ENCODE results near the gene ASTL.
"Not testable (repeated sequence)": the region's sequence is repeated elsewhere in the genome, so short reads cannot be mapped to it uniquely, and the experiment has no call there.

ASTL gene

DNA sequence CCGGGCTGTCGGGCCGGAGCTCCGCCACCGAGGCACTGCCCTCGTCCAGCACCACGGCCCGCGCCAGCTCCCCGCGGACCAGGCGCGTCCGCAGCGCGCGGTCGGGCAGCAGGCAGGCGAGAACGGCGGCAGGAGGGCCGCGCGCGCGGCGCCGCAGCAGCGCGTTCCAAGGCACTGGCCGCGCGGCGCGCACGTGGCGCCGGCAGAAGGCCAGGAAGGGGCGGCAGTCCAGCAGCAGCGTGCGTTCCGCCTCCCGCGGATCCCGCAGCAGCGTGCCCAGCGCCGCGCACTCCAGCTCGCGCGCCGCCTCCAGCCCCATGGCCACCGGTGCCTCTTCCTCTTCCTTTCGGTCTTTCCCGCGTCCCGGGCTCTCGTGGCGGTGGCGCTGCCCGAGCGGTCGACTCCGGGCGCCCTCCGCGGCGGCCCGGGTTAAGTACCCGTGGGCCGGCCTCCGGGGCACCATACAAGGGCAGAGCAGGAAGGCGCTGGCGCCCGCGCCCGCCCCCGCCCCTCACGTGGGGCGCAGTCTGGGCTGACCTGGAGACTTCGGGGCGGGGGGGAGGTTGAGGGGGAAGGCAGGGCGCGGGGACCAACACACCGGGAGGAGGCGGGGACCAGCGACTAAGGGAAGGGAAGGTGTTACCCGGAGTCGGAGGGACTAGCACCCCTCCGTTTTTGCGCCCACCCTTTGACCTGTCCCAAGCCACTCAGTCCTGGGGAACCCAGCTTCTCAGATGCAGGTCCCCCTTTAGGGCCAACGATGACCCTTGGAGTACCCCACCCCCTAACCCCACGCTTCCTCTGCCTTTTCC lies 6.9 kb upstream of the ASTL start, which contains the start of gene DUSP2:
Gene DUSP2, minus strand, starts transcription at position 405 of the 812 bp plus-strand sequence. Its CDS starts 86 bp downstream, at position 319.
- peak; percentile 67 for DNase-seq

DNA sequence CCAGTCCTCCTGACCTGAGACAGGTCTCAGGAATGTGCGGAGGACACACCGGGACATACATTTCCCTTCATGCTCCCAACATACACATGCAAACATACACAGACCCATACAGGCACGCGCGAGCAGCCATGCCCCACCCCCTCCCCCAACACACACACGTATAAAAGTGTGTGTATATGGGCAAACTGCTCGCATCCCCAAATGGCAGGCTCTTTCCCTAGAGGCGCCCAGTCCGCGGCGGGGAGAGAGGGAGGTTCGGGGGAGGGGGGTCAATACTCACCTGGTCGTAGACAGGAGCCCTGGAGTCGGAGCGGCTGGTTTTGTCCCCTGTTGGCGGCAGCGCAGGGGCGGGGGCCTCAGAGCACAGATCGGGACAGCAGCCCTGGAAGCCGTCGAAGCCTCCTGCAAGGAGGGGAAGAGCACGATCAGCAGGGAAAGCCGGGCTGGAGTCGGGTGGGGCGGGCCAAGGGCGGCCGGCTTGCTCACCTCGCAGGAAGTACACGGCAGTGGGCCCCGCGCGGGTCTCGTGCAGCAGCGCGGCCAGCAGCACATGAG lies 6.3 kb upstream of the ASTL start:
- peak; percentile 55 for DNase-seq

GRCh38 chr2:96143848-96144480 lies 5.7 kb upstream of the ASTL start:
- DNase-seq: peak; percentile 55

- DNase-seq: no peak
Observed at GRCh38 chr2:96143231-96143847, 5.0 kb upstream of the ASTL start.

DNA sequence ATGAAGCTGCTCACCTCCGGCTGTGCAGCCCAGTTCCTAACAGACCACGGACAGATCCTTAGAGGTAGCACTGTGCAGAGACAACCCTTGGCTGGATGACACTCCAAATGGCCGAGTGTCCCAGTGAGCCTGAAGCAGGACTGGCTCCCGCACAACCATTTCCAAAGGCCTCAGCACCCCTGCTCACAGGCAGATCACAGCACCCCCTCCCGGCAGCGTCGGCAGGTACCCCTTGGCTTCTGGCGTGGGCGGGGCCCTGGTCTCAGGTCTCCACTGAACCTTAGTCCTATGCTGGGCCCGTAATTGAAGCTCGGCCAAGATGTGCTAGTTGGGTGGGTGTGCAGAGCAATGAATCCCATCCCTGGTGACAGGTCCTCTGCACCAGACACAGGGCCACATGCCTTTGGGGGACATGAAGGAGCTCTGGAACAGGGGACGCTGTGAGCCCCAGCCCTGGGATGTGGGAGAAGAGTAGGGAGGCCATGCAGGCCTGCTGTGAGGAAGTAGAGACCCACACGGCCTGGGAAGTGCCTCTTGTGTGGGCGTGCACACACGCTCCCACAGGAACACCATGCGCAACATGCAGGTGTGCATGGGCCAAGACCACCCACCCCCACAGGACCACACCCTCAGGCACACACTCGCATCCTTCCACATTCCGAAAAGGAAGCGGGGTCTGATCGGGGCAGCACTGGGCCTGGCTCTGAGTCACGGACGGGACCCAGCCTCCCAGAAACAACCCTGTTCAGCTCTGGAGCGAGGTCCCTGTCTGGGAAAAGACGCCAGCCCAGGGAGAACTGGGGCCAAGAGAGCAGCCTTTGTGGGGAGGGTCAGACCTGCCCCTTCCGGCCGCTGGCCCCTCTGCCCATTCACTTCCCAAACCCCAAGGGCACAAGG lies 4.2 kb upstream of the ASTL start:
- DNase-seq: no peak

DNA sequence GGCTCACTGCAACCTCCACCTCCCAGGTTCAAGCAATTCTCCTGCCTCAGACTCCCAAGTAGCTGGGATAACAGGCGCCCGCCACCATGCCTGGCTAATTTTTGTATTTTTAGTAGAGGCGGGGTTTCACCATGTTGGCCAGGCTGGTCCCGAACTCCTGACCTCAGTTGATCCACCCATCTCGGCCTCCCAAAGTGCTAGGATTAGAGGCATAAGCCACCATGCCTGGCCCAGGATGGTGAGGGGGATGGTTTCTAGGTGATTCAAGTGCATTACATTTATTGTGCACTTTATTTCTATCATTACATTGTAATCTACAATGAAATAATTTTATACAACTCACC lies 3.3 kb upstream of the ASTL start:
- not testable (repeated sequence) for DNase-seq

DNA sequence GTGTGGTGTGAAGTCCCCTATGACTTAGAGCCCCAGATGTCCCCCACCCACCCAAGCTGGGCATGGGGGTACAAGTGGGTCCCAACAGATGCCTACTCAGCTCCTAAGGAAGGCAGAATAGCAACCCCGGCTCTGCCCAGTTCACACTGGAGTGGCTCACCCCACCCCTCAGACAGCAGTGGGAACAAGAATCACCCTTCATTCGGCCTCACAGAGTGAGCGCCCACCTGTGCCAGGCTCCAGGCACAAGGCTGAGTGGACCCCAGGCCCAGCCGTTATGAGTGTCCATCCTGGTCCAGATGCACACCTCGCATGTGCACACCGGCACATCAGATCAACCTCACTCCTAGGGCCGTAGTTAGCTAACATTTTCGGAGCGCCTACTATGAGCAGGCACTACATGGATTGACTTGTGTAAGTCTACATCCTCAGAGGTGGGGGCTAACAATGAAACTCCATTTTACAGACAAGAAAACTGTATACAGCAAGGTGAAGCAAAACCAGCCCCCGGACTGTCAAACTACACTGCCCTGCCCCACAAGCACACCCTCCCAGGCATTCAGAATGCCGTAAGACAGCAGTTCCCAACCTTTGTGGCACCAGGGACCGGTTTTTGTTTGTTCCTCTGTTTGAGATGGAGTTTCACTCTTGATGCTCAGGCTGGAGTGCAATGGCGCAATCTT lies 2.8 kb upstream of the ASTL start:
- no peak for DNase-seq

DNA sequence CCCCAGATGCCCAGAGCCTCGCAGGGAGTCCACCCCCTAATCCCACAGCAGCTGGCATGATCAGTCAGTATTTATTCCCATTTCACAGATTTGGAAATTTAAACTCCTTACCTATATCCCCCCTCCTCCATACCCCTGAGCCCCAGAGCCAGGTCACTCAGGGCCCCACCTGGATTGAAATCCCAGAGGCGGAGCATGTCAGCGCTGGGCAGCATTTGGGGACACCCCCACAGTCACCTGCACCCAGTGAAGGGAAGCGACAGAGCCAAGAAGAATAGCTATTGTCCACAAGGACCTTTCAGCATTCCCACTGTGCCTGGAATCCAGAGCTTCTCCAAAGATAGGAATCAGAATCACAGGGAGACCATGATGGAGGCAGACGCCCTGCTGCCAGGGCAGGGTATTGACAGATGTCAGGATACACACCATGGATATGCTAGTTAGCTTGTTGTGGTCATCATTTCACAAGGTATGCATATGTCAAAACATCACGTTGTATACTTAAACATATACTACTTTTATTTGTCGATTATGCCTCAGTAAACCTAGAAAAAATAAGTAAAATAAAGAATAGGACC lies 968 bp upstream of the ASTL start:
- DNase-seq: no peak

- DNase-seq: no peak
Observed at GRCh38 chr2:96137321-96138178, 752 bp downstream of the ASTL start.

DNA sequence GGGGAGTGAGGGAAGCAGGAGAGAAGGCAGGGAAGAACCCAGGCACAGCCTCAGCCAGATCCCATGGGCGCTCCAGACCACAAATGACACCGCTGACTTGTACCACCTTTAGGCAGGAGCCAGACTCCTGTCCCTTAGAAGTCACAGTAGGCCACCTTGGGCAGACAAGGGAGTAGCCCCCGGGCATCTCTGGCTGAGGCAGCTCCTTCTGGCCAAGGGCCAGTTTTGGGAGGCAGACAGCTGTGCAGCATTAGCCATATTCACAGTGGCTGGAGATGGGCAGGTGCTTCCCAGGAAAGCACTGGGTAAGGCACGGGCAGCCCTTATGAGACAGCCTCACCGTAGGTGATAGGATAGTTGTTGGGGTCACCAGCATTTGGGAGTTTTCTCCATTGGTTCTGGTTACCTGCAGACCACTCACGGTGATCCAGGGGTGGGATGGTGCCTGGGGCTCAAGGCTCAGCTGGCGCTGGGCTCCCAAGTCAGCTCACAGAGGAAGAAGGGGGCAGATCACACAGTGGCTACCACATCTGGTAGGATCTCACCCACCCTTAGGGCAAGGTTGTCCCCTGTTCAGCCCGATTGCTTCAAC lies 2.1 kb downstream of the ASTL start:
- no peak for DNase-seq

DNA sequence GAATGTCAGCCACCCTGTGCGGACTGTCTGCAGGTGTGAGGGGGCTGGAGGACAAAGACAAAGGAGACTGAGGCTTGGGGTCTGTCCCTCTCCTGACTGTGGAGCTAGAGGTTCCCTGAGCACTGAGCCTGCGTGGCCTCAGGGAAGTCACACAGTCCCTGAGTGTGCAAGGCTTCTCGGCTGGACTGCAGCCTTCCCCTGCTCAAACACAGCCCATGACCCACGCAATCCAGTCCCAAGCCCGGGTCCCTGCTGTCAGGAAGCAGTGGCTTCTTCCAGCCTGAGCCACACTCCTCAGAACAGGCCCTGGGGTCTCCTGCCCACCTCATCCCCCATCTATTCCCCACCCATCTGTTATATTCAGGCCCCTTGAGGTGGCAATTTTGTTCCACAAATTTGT lies 2.7 kb downstream of the ASTL start:
- DNase-seq: no peak

DNA sequence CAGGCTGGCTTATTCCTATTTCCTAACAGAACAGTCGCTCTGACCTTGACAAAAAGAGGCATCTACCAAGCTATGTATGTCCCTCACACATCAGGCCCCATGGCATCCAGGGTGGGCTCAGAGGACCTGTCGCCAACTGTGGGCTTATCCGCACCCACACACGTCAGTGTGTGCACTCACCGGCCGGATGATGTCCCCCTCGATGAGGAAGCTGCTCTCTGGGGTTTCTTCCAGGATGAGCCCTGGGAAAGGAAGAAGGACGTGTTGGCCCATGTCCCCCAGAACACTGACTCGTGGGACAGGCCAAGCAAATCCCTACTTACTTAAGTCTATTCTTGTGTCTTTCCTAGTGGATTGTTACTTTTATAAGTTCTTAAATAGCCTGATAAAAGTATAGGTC lies 3.1 kb downstream of the ASTL start:
- DNase-seq: no peak

- no peak for DNase-seq
Observed at GRCh38 chr2:96134421-96134820, 3.9 kb downstream of the ASTL start.

DNA sequence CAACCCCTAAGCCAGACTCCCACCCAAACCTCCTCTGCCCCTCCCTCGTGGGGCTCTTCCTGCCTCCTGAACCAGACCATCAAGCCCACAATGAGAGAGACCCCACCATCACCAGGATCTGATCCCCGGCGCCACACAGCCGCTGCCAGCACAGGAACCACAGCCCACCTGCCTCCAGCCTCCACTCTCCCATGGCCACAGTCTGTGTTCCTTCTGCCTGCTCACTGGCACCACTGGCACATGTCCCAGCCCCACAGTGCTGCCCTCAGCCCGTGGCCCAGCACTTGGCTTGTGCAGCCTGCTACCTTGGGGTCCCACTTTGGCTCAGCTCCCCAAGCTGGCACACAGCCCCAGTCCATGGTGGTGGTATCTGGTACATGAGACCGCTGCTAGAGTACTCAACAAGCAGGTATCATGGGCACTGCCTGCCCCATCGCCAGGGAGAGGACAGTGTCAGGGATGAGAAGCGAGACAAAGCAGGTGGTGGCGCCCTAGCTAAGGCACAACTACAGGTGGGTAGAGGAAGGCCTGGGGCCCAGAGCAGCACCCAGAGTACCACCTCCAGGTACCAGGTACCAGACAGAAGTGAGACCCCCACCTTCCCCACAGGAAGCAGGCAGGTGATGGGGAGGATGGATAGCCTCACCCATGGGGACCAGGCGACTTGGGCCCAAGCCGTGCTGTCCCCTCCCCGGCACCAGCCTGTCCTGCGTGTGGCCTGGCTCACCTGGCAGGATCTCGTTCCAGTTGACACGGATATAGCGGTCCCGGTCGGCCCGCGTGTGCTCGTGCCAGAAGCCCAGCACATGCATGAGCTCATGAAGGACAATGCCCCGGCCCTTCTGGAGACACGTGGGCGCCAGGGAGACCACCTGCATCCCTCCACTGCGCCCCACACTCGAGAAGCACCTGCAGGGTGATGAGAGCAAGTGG lies 6.2 kb downstream of the ASTL start:
- no peak for DNase-seq

- DNase-seq: no peak
Observed at GRCh38 chr2:96131152-96131812, 7.0 kb downstream of the ASTL start.

DNA sequence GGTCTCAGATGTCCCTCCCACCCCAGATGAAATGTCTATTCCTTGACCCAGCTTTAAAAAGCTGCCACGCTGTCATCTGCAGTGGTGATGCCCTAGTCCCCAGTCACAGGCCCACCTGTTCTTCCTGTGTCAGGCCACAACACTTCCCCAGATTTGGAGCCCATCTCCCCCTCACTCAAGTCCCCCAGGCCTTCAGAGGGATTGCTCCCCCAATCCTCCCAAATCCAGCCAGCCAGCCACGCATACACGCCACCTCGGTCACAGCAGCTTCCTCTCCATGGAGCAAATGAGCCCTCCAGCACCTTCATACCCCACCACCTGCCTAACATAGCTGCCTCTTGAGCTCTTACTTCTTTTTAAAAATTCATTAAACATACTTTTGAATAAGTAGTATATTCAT lies 7.8 kb downstream of the ASTL start:
- DNase-seq: no peak

DNA sequence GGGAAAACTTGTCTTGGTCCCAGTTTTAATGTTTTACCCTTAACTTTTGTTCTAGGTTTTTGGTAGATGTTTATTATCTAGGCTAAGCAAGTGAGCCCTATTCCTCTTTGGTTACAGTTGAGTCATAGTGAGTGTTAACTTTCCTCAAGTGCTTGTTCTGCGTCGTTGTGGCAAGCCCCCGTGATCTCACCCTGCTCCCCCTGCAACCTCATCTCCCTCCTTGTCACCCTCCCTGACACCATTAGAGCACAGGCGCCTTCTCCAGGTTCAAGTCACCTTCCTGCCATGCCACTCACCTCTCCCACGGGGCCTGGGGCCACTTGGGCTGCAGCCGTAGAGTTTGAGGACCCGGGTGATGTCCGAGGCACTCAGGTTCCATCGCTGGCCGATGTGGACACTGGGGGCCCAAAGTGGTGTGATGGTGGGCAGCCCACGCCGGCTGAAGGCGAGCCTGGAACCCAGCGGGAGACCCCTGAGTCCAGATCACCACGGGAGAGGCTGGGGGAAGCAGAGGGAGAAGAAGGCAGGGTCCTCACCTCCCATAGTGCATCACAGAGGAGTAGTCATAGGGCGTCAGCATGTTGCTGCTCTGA lies 8.7 kb downstream of the ASTL start:
- no peak for DNase-seq

GRCh38 chr2:96128456-96128855 lies 9.8 kb downstream of the ASTL start:
- DNase-seq: no peak

Data from NCI-H526 treated with DMSO at 0.1 percent for 48 hours (cell line).